Vagina (tissue), 2 donors: ENCODE measurements around the gene TEF.

Experiments
- POLR2A ChIP-seq, 2 donors: fragments of 450-650 bp; IDR thresholded peaks; one replicate each; pipeline ENCODE4 v1.6.1; 2017; ENCODE audit warnings: antibody characterized with exemption in 2 of 2, mild to moderate bottlenecking in 2 of 2, moderate library complexity in 2 of 2
- POLR2AphosphoS5 ChIP-seq, 2 donors: sonication (generic); formaldehyde crosslinking; IDR thresholded peaks; one replicate each; pipeline ENCODE4 v1.9.0; 2017; ENCODE audit warnings: antibody characterized with exemption in 2 of 2, mild to moderate bottlenecking in 2 of 2, low read depth in 1 of 2; ENCODE audit not compliant: insufficient read depth in 1 of 2

DNA sequence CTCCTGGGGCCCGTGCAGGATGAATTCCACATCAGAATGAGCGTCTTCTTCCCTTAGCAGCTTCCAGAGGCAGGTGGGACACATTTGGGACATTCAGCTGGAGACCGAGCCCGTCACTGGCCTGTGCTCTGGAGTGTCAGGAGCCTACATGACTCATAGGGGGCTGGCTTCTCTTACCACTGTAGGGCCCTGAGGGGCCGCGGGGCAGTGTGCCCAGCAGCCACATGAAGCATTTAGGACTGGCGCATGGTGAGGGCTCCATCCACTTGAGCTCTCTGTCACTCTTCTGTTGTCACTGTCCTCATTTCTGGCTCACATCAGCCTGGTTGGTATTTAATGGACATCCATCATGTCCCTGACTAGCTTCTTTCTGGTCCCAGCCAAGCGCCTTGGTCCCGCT lies 38.0 kb upstream of the TEF start:
- TF ChIP-seq POLR2A (IDR thresholded peaks at IDR 0.05), result no peak
- no peak for TF ChIP-seq POLR2AphosphoS5 (IDR thresholded peaks at IDR 0.05; ENCODE audit: insufficient read depth in 1 of 2, low read depth in 1 of 2)
